ENCODE measurements around the gene ACSBG1. TPM values are rescaled to one million over a fixed set of nuclear protein-coding genes. Genes with fewer than 3 reads are reported as not detected.

Gene ACSBG1, protein sequence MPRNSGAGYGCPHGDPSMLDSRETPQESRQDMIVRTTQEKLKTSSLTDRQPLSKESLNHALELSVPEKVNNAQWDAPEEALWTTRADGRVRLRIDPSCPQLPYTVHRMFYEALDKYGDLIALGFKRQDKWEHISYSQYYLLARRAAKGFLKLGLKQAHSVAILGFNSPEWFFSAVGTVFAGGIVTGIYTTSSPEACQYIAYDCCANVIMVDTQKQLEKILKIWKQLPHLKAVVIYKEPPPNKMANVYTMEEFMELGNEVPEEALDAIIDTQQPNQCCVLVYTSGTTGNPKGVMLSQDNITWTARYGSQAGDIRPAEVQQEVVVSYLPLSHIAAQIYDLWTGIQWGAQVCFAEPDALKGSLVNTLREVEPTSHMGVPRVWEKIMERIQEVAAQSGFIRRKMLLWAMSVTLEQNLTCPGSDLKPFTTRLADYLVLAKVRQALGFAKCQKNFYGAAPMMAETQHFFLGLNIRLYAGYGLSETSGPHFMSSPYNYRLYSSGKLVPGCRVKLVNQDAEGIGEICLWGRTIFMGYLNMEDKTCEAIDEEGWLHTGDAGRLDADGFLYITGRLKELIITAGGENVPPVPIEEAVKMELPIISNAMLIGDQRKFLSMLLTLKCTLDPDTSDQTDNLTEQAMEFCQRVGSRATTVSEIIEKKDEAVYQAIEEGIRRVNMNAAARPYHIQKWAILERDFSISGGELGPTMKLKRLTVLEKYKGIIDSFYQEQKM
- under 0.01 TPM in 2 replicates for total RNA-seq (2014; rRNA removed)
- 0.04 TPM for polyA plus RNA-seq (2012)

GRCh38 chr15:78234515-78235040 lies at the start of gene ACSBG1:
Gene ACSBG1, minus strand, starts transcription at chr15:78234565. Its CDS starts 64 bp downstream, at chr15:78234501.
- no peak for DNase-seq (ENCODE audit: low read depth)

DNA sequence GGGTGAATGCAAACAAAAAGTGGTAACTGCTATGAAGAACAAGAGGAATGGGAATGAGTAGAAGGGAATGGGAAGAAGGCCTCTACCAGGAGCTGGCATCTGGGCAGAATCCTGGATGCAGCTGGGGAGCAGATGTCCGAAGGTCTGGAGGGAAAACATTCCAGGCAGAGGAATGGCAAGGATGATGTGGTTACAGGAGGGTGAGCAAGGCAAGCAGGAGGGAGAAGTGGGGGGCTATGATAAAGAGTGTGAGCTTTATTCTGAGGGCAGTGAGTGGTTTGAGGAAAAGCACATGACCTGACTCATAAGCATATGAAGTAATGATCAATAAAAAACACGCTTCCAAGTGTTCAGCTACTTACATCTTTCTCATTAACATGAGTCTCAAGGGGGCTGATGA lies 48.0 kb upstream of the ACSBG1 start:
- DNase-seq (ENCODE audit: low read depth) = no peak

DNA sequence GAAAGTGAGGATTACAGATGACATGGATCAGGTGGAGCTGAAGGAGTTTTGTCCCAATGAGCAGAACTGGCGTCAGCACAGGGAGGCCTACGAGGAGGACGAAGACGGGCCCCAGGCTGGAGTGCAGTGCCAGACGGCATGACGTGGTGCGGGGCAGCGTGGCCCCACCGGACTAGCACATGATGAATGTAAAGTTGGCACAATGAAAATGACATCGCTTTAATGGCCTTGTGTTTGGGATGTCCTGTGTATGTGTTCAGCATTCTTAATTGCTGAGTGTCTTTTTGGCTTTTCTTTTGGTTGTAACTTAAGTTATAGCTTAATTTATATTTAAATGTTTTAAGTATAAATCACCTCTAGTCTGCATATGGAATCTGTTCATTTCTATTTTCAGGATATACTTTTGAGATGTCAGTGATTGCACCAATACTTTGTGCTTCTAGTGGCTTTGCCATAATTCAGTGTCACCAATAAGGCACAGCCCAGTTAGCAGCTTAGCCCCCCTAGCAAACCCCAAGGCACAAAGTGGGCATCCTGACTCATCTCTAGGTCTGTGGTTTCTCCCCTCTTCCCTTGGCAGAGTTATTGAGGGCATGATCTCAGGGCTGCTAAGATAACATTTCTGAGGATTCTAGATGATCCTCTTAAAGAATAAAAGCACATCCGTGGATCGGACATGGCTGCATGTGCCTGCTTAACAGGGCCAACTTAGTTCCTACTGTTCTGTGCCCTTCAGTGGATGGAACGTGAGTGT lies 46.1 kb upstream of the ACSBG1 start:
- DNase-seq (ENCODE audit: low read depth) = no peak

GRCh38 chr15:78276064-78276943 lies 41.9 kb upstream of the ACSBG1 start:
- no peak for DNase-seq (ENCODE audit: low read depth)

DNA sequence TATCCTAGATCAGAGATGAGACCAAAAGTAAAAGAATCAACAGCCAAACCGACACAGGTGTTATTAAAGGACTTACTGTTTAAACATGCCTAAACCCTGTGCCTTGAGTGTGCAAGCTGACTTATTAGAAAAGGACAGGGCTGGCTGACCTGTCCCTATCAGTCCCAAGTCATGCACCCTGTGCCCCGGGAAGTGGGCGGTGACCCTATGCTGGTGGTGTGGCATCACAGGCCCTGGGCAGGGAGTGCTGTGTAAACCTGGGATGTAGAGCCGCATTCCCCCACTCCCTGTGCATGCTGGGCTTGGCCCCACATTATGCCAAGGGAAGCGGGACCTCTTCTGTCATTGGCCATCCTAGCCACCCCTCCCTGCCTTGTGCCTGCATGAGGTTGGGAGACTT lies 40.6 kb upstream of the ACSBG1 start:
- no peak for DNase-seq (ENCODE audit: low read depth)

DNA sequence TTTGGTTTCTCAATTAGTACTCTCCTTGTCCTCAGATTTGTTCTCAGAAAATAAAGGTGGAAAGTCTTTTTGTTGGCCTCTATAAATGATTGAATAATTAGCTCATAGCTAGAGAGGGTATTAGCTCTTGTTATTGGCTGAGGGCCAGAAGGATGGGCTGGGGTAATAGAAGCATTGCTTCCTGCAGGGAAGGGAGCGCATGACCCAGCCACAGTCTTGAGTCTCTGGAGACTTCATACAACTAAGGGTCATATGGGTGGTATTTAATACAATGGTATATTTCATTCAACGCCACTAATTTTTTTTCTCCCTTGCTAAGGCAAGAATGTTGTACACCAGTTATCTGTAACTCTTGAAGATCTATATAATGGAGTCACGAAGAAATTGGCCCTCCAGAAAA lies 38.4 kb upstream of the ACSBG1 start:
- no peak for DNase-seq (ENCODE audit: low read depth)

DNA sequence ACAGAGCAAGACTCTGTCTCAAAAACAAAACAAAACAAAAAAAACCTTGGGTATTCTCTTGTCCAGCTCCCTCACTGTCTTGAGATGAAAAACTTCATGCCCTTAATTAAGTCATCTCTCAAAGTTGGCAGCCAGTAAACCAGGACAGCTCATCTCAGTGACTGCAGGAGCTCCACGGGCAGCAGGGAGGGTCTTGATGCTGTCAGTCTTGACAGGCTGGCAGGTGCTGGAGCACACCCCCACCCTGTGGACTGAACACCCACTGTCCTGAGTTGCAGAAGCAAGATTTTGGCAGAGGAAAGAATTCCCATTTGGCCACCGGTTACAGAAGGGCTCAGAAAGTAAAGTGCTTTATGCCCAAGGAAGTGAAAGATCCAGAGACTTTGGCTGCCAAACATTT lies 38.0 kb upstream of the ACSBG1 start:
- DNase-seq (ENCODE audit: low read depth) = no peak

GRCh38 chr15:78266806-78267205 lies 32.4 kb upstream of the ACSBG1 start:
- no peak for DNase-seq (ENCODE audit: low read depth)

DNA sequence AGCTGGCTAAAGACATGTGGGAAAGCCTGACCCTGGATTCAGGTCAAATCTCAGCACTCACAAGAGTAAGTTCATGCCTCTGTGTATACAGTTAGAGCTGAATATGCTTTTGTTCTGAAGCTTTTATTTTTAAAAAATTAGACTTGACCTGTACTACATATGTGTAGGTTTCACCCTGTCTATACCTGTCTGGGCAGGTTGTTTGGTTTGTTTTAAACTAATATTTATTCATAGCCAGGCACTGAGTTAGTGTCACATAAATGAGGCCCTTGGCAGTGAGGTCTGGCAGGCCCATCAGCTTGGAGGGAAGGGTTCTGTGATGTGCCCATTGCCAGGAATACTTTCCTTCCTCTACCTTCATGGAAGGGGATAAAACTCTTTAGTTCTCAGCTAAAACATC lies 31.9 kb upstream of the ACSBG1 start:
- no peak for DNase-seq (ENCODE audit: low read depth)

- DNase-seq (ENCODE audit: low read depth) = peak; percentile 71
Measured at GRCh38 chr15:78265752-78266224, 31.4 kb upstream of the ACSBG1 start.

- no peak for DNase-seq (ENCODE audit: low read depth)
Measured at GRCh38 chr15:78265137-78265460, 30.7 kb upstream of the ACSBG1 start.

DNA sequence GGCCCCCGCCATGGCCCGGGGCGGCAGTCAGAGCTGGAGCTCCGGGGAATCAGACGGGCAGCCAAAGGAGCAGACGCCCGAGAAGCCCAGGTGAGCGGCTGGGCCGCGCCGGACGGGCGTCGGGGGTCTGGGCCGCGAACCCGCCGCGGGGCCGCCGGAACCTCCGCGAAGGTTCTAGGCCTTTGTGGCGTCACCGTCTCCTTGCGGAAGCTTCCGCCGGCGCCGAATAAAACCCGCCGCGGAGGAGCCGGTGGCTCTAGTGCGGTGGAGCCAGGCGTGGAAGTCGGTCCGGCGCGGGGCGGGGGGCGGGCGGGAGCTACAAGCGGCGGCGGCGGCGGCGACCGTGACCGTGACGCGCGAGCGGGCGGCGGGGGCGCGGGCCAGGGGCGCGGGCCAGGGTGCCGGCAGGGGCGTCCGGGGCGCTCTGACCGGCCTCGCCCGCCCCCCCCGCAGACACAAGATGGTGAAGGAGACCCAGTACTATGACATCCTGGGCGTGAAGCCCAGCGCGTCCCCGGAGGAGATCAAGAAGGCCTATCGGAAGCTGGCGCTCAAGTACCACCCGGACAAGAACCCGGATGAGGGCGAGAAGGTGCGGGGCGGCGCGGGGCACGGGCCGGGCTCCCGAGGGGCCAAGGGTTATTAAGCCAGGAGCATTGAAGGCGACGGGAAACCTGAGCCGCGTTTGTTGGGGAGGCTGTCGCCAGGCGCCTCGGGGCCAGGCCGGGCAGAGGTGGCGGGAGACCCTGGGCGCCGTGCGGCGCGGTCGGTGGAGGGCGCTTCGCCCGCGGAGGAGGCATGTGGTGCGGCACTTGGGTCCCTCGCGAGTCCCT lies 30.2 kb upstream of the ACSBG1 start, which contains the start of gene DNAJA4:
TSS of gene DNAJA4 (plus strand) at position 259 of the 833 bp plus-strand sequence. CDS start at position 461, 202 bp downstream.
- DNase-seq (ENCODE audit: low read depth) = no peak

DNA sequence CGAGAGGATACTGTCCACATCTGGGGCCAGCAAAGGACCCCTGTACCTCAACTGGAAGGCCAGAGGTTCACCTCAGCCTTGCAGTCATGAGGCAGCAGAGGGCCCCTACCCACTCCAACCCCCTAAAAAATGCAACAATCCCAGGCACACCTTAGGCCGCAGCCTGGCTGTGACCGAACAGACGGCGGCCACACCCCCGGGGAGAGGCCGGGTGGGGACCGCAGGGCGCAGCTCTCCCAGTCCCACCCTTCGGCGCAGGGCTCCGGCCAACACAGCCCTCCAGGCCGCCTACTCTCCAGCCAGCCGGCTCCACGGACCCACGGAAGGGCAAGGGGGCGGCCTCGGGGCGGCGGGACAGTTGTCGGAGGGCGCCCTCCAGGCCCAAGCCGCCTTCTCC lies 29.5 kb upstream of the ACSBG1 start:
- DNase-seq (ENCODE audit: low read depth) = no peak

GRCh38 chr15:78263351-78263781 lies 29.0 kb upstream of the ACSBG1 start:
- DNase-seq (ENCODE audit: low read depth) = no peak

DNA sequence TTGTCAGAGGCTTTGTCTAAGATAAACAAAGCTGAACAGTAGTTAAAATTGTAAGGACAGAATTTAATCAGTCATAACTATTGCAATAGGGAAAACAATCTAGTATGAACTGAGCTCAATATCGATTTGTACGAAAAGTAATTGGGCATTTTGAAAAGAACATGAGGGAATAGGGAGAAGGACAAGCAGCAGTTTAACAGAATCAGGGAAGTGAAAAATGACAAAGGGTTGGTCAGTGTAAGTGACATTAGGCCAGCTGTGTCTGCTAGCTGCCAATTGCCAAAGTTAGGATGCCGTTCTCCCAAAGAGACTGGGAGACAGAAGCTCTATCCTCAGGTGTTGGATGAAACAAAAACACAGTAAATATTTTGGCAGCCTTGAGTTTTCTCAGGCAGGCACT lies 26.7 kb upstream of the ACSBG1 start:
- DNase-seq (ENCODE audit: low read depth) = no peak

DNA sequence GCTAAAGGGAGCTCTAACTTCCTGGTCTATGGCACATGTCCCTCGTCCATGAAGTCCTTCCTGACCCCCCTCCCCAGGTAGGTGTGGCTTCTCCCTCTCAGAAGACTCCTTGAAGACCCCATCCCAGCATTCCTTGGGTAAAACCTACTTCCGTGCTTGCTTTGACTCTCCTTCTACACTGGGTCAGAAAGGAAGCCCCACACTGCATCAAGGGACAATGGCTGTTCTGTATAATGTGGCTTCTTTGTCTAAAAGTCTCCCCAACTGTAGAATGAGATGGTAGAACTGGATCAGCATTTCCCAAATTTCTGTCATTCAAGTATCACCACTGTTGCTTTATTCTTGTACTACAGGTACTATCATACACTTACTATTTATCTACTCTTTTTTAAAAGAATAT lies 26.1 kb upstream of the ACSBG1 start:
- no peak for DNase-seq (ENCODE audit: low read depth)

DNA sequence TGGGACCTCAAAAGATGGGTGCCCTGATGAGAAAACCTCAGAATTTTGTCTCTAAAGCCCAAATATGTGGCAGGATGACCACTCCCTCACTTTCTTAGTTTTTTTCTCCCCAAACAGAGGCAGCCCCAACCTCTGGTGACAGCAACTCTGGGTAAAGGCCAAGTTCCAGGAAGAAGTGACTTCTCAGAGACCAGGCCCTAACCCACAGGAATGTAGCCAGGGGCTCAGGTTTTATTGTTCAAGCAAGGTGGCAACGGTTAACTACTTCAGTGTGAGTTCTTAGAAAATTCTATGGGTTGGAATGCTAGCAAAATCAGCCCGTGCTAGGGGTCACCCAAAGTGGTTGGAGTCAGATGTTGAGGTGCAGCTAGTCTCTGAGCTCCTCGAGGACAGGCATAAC lies 24.9 kb upstream of the ACSBG1 start:
- DNase-seq (ENCODE audit: low read depth) = no peak

- DNase-seq (ENCODE audit: low read depth) = no peak
Measured at GRCh38 chr15:78257681-78258080, 23.3 kb upstream of the ACSBG1 start.

GRCh38 chr15:78256044-78256437 lies 21.7 kb upstream of the ACSBG1 start:
- no peak for DNase-seq (ENCODE audit: low read depth)

All from LHCN-M2 (cell line).